ENCODE measurements around the gene HEXD.

GRCh38 chr17:82388223-82388921 is 29.8 kb upstream of the HEXD start:
- TF ChIP-seq REST (IDR thresholded peaks at IDR 0.05; ENCODE audit: low read depth): peak; percentile 92
- peak; percentile 71 for TF ChIP-seq EP300 (IDR thresholded peaks at IDR 0.05; ENCODE audit: borderline replicate concordance)
- peak; percentile 63 for TF ChIP-seq MAX (IDR thresholded peaks at IDR 0.05)
- TF ChIP-seq TAF1 (IDR thresholded peaks at IDR 0.05; ENCODE audit: low read depth): no peak
- TF ChIP-seq YY1 (IDR thresholded peaks at IDR 0.05; ENCODE audit: low read depth): no peak
- TF ChIP-seq NFIC (IDR thresholded peaks at IDR 0.05): peak; percentile 91
- no peak for TF ChIP-seq TEAD4 (IDR thresholded peaks at IDR 0.05)
- TF ChIP-seq RAD21 (IDR thresholded peaks at IDR 0.05; ENCODE audit: low read depth): peak; percentile 44; the same call in 1 of the 2 replicates
- peak; percentile 26 for TF ChIP-seq USF1 (IDR thresholded peaks at IDR 0.05)
- no peak for TF ChIP-seq CREB1 (IDR thresholded peaks at IDR 0.05; ENCODE audit: low read depth)
